ENCODE results near the gene ADCY7. TPM values are rescaled to one million over a fixed set of nuclear protein-coding genes. Genes with fewer than 3 reads are reported as not detected.

Gene ADCY7
- total and polyA plus RNA-seq, 9 donors, result 10.2 to 78.9 (median 36.4) TPM

DNA sequence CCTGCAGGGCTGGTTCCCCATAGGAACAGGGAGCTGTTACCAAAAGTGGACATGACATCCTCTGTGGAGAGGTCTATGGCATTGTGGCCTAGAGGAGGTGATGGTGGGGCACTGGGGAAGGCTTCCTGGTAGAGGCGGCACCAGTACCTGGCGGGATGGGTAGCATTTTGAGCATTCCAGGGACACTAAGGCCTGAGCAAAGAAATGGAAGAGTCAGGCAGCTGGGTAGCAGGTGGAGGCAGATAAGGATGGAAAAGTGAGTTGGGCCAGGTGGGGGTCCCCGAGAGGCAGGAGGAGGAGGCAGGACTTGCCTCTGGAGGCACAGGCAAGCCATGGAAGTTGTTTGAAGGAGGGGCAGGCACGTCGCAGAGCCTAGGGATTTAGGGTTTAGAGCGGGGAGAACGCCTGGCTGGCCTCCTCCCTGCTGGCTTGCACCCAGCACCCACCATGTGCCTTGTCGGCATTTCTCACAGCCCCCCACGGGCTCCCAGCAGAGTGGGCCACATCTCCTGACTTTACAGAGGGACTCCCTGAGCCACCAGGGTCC, 5.1 kb upstream of the ADCY7 start:
- Histone ChIP-seq H3K27ac (no peak overlapping the region), H3K4me1 (ENCODE audit: insufficient read depth) (peaks cover 9% of the 10 kb centered on the region), H3K27me3 (no peaks in the 10 kb centered on the region), H3K36me3 (no peaks in the 10 kb centered on the region), H3K9me3 (no peaks in the 10 kb centered on the region), H3K4me3 (no peak overlapping the region)
- intact Hi-C loops (cut with DNase I), result loop anchor here in 1 of 4 donors (10.0 kb wide), 1 partner anchor 54 kb away; no protein-coding TSS in a partner anchor
- no peak for TF ChIP-seq POLR2A (IDR thresholded peaks at IDR 0.05)
- no peak for TF ChIP-seq CTCF (IDR thresholded peaks at IDR 0.05)
- TF ChIP-seq EP300 (IDR thresholded peaks at IDR 0.05), result no peak
- DNase-seq, result no peak
- WGBS, 3 donors, result 81 to 86% (median 83%) methylated on average over 9 of the region's 9 CpGs

DNA sequence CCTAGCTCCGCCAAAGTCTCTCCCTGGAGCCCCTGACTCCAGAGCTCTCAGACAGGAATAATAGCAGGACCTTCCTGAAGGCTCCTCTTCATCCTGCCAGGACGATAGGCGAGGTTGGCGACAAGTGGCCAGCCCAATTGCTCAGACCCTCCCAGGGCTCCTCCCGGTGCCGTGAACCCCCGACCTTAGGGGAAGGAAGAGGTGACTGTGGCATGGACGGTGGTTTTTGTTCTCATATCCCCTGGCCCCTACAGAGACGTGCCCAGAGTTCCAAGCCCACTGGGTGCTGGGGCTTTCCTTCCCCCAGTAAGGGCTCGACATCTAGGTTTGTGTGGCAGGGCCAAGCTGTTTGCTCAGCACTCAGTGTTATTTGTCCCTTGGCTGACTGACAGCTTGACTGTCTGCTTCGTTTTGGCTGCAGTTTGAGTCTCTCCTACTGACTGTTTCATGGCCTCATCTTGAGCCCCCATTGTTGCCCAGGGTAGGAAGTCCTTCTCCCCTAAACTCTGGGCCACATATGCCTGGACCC, 4.6 kb upstream of the ADCY7 start:
- 84 to 90% (median 87%) methylated on average over 11 of the region's 11 CpGs for WGBS, 3 donors
- Histone ChIP-seq H3K4me1 (ENCODE audit: insufficient read depth) (peaks cover 12% of the 10 kb centered on the region), H3K27ac (no peak overlapping the region), H3K36me3 (no peaks in the 10 kb centered on the region), H3K27me3 (no peaks in the 10 kb centered on the region), H3K4me3 (no peak overlapping the region), H3K9me3 (no peaks in the 10 kb centered on the region)
- intact Hi-C loops (cut with DNase I), result loop anchor here in 1 of 4 donors (10.0 kb wide), 1 partner anchor 53 kb away; no protein-coding TSS in a partner anchor
- TF ChIP-seq POLR2A (IDR thresholded peaks at IDR 0.05) (no peak), EP300 (IDR thresholded peaks at IDR 0.05) (no peak), CTCF (IDR thresholded peaks at IDR 0.05) (no peak)
- DNase-seq, result no peak

- no peak overlapping the region for H3K4me3 ChIP-seq
These were observed 3.1 kb upstream of the ADCY7 start for GRCh38 chr16:50263060-50263909.

More at GRCh38 chr16:50263060-50263909, 3.1 kb upstream of the ADCY7 start:
- DNase-seq, result no peak
- no peaks in the 10 kb centered on the region for H3K9me3 ChIP-seq
- H3K27me3 ChIP-seq, result no peaks in the 10 kb centered on the region
- peaks cover 14% of the 10 kb centered on the region for H3K4me1 ChIP-seq (ENCODE audit: insufficient read depth)
- no peak for TF ChIP-seq EP300 (IDR thresholded peaks at IDR 0.05)
- no peak for TF ChIP-seq CTCF (IDR thresholded peaks at IDR 0.05)
- TF ChIP-seq POLR2A (IDR thresholded peaks at IDR 0.05), result no peak
- intact Hi-C loops (cut with DNase I), result loop anchor here in 1 of 4 donors (10.0 kb wide), 1 partner anchor 52 kb away; no protein-coding TSS in a partner anchor
- no peak overlapping the region for H3K27ac ChIP-seq
- H3K36me3 ChIP-seq, result no peaks in the 10 kb centered on the region
- WGBS, 3 donors, result 63 to 73% (median 66%) methylated on average over 16 of the region's 16 CpGs

Data from ovary (tissue), 9 donors.